Endometrial microvascular endothelial cells (primary cell): Measurements from ENCODE around the gene ADAMTS18. TPM values are rescaled to one million over a fixed set of nuclear protein-coding genes. Genes with fewer than 3 reads are reported as not detected.
"Not testable (repeated sequence)": the region's sequence is repeated elsewhere in the genome, so short reads cannot be mapped to it uniquely, and the experiment has no call there.

Source experiments
- in situ Hi-C: cut with HindIII; loops from 2 replicates; pipeline ENCODE4 v1.10.0; 2017; ENCODE audit warnings: low sequenced_read_pairs, low pct_unique_long_range_greater_than_20kb; ENCODE audit errors: inconsistent ontology term
- total RNA-seq: library from RNA; depleted of rRNA; stranded (reverse); fragments of >200 nt; gene quantifications from one replicate; pipeline ENCODE4 v1.2.3, GENCODE V29; 2015; ENCODE audit errors: inconsistent ontology term

Gene ADAMTS18
- total RNA-seq, 1 donor from 2014 or later: 9.8 TPM

- in situ Hi-C loops: no loop called here
Measured at GRCh38 chr16:77262971-77263370, 171.9 kb downstream of the ADAMTS18 start.

- in situ Hi-C loops: no loop called here
Measured at GRCh38 chr16:77250400-77250799, 184.4 kb downstream of the ADAMTS18 start.

- in situ Hi-C loops: no loop called here
Measured at GRCh38 chr16:77246150-77246549, 188.7 kb downstream of the ADAMTS18 start.

- in situ Hi-C loops: not testable (repeated sequence)
Measured at GRCh38 chr16:77242471-77242870, 192.4 kb downstream of the ADAMTS18 start.

GRCh38 chr16:77238593-77238992 is 196.2 kb downstream of the ADAMTS18 start:
- in situ Hi-C loops: loop anchor here (10.0 kb wide), 1 partner anchor 346 kb away; no protein-coding TSS in a partner anchor

- in situ Hi-C loops: loop anchor here (10.0 kb wide), 1 partner anchor 349 kb away; no protein-coding TSS in a partner anchor
Measured at GRCh38 chr16:77236063-77236511, 198.7 kb downstream of the ADAMTS18 start.

GRCh38 chr16:77234611-77235010 is 200.2 kb downstream of the ADAMTS18 start:
- in situ Hi-C loops: loop anchor here (10.0 kb wide), 1 partner anchor 350 kb away; no protein-coding TSS in a partner anchor

GRCh38 chr16:77233799-77234519 is 200.9 kb downstream of the ADAMTS18 start:
- in situ Hi-C loops: loop anchor here (10.0 kb wide), 1 partner anchor 351 kb away; no protein-coding TSS in a partner anchor

Other genes with a start within 250 kb of the ADAMTS18 start
- gene MON1B, start 243.8 kb downstream of the ADAMTS18 start, total RNA-seq: 31.9 TPM
- not detected for gene SYCE1L, start 235.6 kb downstream of the ADAMTS18 start, total RNA-seq